GM19035 (cell line): ENCODE measurements around the gene RNLS.

Experiments used
- ATAC-seq: cut with Tn5 transposase; IDR thresholded peaks from one replicate; pipeline ENCODE4 v1.9.1; 2021; ENCODE audit not compliant: unreplicated experiment

Gene RNLS

GRCh38 chr10:88237896-88238614, 345.1 kb downstream of the RNLS start:
- no peak for ATAC-seq

- no peak for ATAC-seq
Measured at GRCh38 chr10:88236121-88236743, 346.9 kb downstream of the RNLS start.

GRCh38 chr10:88234297-88234696, 348.8 kb downstream of the RNLS start:
- ATAC-seq, result no peak

- no peak for ATAC-seq
Measured at GRCh38 chr10:88233870-88234269, 349.2 kb downstream of the RNLS start.

GRCh38 chr10:88232983-88233543, 350.1 kb downstream of the RNLS start:
- ATAC-seq, result no peak

GRCh38 chr10:88232029-88232895, 350.9 kb downstream of the RNLS start:
- no peak for ATAC-seq

- ATAC-seq, result no peak
Measured at GRCh38 chr10:88230251-88230650, 352.9 kb downstream of the RNLS start.

GRCh38 chr10:88228130-88228529, 355.0 kb downstream of the RNLS start:
- ATAC-seq, result no peak

GRCh38 chr10:88227342-88228018, 355.6 kb downstream of the RNLS start:
- no peak for ATAC-seq

- ATAC-seq, result no peak
Measured at GRCh38 chr10:88226891-88227290, 356.2 kb downstream of the RNLS start.

GRCh38 chr10:88226071-88226659, 357.0 kb downstream of the RNLS start:
- no peak for ATAC-seq
